Measurements from ENCODE around the gene IGHMBP2. TPM values are rescaled to one million over a fixed set of nuclear protein-coding genes. Genes with fewer than 3 reads are reported as not detected.
A peak's percentile ranks its signal among the peaks of the same experiment; 100 is the strongest.
"Not testable (repeated sequence)": the region's sequence is repeated elsewhere in the genome, so short reads cannot be mapped to it uniquely, and the experiment has no call there.

IGHMBP2 gene
- total RNA-seq, 1 donor from 2014 or later, result 11.0 TPM

DNA sequence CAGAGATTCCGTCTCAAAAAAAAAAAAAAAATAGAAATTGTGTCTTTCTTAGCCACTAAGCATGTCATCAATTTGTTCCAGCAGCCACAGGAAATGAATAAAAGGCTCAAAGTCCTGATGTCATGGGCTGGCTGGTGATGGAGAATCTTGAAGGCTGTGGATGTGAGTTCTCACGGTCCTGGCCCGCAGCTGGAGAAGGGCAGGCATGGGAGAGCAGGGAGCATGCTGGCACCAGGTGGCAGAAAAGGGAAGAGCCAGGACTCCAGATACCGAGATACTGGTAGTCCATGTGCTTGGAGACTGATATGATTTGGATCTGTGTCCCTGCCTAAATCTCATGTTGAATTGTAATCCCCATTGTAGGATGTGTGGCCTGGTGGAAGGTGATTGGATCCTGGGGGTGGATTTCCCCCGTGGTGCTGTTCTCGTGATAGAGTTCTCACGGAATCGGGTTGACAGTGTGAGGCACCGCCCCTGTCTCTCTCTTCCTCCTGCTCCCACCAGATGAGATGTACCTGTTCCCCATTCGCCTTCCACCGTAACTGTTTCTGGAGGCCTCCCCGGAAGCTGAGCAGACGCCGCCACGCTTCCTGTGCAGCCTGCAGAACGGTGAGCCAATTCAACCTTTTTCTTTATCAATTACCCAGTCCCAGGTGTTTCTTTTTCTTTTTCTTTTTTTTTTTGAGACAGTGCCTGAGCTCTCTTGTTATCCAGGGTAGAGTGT is 59.0 kb downstream of the IGHMBP2 start:
- peak; percentile 30 for DNase-seq

DNA sequence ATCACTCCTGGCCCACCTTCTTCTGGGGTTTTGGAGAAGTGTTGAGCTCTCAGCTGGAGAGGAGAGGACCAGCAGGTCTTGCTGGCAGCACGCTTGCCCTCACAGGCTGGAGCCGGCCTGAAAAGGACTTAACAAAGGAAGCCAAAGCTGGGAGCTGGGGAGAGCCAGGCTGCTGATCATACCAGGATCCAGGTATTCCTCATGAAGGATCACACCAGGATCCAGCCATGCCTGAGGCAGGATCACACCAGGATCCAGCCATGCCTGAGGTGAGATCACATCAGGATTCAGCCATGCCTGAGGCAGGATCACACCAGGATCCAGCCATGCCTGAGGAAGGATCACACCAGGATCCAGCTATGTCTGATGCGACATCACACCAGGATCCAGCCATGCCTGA is 60.1 kb downstream of the IGHMBP2 start:
- DNase-seq, result no peak

DNA sequence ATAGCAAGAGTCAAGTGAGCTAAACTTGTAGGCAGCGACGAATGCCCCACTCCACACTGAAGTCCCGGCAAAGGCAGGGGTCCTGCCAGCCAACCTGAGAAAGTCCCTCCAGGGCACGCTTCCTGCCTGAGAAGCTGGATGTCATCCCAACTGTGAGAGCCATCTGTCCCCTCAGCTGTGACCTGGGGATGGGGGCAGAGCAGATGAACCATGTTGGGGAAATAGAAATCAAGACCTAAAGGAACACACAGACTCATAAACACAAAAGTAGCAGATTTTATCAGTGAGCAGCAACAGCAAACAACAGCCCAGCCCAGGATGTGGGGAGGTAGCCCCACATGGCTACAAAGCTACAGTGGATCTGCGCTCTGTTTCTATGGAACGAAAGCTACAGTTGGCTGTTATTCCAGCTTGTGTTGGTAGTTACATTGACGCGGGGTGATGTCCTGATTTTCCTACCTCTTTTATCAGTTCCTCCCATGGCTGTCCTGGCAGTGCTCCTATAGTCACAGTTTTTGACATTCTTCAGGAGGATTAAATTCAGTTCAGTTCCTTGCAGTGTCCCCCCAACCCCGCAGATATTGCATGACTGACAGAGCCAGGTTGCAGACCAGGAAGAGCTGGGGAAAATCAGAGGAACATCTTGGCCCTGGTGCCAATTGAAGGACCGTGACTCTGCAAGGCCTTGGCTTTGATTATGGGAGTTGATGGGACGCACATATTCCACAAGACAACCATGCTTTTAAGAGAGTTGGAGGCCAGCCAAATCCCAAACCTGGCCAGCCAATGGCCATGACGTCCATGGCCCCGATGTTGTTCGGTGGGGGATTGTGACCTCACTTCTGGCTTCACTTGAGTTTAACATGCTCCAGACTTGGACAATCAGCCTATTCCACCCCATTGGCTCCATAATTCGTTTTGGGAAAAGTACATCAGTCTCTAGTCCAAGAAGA is 62.5 kb downstream of the IGHMBP2 start:
- DNase-seq, result peak; percentile 62

DNA sequence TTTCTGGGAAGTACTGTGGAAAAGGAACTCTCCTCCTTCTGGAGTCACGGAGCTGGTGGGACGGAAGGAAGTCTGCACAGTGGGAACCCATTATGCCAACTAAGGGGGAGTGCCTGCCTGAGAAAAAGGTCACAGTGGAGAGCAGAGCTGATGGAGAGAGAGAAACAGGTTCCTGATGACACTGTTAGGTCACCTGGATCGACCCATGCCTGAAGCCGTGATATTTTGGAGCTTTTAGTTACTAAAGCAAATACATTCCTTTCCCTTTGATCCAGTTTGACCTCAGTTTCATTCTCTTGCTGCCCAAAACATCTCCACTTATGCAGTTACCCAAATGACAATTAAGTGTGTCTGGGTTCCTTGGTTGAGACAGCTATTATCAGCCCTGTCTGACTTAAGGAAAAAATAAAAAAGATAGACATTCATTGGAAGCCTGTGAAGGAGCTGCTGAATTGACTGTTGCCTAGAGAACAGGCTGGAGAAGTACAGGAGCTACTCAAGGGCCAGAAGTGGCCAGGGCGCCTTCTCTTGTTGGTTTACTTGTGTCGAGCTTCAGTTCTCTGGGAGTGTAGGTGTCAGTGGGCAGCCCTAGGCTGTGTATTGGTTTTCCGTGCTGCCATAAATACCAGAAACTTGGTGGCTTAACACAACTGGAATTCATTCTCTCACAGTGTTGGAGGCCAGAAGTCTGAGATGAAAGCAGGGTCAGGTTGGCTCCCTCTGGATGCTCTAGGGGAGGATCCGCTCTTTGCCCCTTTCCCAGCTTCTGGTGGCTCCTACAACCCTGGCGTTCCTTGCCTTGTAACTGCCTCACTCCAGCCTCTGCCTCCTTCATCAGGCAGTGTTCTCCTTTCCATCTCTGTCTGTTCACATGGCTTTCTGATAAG is 63.4 kb downstream of the IGHMBP2 start:
- DNase-seq, result no peak

DNA sequence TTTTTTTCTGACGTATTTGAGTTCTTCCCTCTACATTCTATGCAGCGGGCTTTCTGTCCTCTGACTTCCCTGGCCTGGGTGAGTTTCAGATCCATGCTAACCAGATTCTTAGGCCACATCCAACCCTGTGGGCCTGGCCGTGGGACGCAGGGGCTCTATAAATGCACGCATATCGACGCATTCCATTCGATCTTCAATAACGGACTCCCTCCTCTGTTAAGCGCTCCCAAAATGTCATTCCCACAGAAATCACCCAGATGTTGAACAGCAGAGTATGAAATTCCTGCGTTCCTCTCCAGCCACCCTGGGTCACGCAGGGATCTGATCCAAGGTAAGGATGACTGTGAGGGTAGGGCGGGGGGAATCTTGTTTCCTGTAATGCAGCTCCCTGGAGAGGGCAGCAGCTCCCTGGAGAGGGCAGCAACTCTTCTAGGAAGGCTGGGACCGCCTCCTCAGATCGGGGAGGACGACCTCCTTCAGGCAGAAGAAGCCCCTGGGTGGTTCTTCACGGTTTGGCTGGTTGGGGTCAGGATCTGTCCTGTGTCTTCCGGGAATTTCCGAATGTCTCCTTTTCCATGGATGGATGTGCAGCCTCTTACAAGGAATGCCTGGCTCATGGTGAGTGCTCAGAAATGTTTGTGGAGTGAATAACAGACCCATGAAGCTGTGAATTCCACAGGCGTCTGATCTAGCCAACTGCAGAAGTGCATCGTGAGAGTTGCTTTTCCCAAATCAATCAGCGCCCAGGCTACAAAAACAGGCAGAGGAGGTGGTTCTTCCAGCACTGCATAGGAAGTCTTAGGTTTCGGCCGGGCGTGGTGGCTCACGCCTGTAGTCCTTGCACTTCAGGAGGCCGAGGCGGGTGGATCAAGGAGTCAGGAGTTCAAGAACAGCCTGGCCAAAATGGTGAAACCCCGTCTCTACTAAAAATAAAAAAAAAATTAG is 64.9 kb downstream of the IGHMBP2 start:
- peak; percentile 10 for DNase-seq

DNA sequence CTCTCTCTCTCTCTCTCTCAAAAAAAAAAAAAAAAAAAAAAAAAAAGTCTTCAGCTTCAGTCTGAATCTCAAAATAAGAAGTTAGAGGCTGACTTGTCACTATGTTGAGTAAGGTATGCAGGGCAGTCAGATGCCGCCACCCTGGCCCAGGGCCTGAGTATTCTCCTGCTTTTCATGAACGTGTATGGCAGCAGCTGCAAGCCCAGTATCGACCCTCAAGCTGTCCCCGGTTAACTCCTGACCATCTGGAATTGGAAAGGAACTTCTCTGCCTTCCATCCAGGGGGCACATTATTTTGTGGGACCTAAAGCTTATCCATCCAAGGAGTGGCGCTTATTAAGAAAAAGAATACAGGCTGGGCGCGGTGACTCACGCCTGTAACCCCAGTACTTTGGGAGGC is 65.7 kb downstream of the IGHMBP2 start:
- no peak for DNase-seq

DNA sequence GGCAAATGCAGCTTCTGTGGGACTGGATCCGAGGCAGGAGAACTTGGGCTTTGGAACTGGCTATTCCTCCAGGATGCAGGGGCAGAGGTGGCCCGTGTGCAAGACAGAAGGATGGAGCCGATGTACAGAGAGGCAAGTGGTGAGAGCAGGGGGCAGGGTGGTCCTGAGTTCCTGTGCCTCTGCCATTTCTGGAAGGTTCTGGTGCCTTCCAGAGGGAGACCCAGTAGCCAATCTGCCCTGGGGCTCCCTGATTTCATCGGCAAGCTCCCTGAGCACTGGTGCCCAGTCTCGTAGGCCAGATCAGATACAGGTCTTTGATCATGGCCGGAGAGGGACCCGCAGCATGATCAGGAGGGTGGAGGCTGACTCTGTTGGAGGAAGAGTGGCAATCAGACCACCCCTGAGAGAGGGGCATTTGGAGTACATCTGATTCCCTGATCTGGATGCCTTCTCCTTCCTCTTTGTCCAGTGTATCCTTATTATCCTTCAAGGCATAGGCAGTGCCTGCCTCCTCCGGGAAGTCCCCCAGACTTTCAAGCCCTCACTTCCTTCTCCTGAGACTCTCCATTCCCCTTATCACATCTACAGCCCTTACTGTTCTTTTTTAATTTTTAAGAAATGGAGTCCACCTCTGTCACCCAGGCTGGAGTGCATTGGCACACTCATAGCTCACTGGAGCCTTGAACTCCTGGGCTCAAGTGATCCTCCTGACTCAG is 67.4 kb downstream of the IGHMBP2 start:
- DNase-seq, result no peak

DNA sequence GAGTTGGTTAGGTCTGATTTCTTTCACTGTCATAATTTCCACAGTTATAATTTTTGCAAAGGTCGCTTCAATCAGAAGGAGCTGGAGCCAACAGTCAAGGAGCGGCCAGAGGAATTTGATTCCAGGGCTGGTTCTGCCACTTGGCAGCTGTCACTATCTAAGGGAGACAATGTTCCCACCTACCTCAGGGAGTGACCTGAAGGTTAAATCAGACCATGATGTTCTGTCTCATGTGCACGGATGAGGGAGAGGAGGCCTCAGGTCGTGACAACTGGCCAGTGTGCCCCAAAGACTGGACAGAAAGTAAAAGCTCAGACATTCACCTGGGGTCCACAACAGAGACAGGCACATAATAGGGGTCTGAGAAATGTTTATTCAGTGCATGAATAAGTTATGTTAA is 69.5 kb downstream of the IGHMBP2 start:
- DNase-seq, result no peak

DNA sequence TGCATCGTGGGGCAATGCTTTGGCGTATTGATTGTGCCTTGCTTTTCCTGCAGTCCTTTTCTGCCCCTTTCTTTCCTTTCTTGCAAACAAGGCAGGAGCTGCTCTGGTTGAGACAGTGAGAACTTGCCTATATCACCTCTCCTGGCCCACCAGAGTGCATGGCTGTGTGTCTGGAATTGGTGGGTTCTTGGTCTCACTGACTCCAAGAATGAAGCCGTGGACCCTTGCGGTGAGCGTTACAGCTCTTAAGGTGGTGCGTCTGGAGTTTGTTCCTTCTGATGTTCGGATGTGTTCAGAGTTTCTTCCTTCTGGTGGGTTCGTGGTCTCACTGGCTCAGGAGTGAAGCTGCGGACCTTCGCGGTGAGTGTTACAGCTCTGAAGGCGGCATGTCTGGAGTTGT is 70.0 kb downstream of the IGHMBP2 start:
- DNase-seq, result not testable (repeated sequence)

DNA sequence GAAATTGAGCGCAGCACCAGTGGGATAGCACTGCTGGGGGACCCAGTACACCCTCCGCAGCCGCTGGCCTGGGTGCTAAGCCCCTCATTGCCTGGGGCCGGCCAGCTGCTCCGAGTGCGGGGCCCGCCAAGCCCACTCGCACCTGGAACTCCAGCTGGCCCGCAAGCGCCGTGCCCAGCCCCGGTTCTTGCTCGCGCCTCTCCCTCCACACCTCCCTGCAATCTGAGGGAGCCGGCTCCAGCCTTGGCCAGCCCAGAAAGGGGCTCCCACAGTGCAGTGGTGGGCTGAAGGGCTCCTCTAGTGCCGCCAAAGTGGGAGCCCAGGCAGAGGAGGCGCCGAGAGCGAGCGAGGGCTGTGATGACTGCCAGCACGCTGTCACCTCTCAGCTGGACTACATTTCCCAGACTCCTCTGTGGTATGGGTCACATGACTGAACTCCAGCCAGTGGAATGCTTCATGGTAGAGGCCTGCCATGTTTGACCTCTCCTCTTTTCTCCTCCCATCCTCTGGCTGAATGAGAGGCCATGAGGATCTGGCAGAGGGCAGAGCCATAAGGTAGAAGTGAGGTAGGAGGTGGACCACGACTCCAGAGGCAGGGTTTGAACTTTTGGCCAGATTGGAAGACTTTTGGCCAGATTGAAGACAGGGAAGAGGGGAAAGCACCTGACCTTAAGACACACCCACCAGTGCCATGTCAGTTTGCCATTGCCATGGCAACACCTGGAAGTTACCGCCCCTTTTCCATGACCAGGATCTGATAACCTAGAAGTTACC is 70.9 kb downstream of the IGHMBP2 start:
- no peak for DNase-seq

DNA sequence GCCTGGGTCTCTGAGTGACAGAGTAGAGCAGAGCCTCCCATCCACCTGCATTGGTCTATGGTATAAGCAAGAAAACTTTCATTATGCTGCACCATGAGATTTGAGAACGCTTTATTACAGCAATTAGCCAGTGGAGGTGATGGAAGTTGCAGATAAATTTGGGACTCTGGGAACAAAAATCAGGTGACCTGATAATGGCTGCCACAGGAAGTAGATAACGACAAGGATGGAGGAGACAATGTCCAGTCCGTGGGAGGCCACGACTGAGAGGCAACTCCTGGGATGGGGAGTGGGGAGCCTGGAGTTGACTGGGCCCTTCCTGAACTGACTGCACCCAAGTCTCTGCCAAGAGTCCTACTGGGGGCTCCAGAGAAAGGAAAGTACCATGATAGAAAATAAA is 72.4 kb downstream of the IGHMBP2 start:
- no peak for DNase-seq

DNA sequence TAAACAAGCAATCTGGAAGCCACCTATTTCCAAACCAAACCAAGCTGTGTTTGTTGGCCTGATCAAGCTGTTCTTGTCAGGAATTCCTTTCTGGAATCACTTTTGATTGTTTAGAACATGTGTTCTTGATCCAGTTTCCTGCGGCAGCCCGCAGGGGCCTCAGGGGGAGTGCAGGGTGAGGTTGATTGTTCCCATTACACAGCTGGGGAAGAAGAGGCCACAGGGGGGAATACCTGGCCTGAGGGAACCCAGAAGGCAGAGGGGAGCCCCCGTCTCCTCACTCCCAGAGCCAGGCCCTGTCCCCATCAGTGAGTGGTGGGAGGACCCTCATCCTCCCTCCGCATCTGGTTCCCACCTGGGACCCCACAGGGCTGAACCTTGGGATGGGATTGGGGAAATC is 72.9 kb downstream of the IGHMBP2 start:
- DNase-seq, result peak; percentile 90

DNA sequence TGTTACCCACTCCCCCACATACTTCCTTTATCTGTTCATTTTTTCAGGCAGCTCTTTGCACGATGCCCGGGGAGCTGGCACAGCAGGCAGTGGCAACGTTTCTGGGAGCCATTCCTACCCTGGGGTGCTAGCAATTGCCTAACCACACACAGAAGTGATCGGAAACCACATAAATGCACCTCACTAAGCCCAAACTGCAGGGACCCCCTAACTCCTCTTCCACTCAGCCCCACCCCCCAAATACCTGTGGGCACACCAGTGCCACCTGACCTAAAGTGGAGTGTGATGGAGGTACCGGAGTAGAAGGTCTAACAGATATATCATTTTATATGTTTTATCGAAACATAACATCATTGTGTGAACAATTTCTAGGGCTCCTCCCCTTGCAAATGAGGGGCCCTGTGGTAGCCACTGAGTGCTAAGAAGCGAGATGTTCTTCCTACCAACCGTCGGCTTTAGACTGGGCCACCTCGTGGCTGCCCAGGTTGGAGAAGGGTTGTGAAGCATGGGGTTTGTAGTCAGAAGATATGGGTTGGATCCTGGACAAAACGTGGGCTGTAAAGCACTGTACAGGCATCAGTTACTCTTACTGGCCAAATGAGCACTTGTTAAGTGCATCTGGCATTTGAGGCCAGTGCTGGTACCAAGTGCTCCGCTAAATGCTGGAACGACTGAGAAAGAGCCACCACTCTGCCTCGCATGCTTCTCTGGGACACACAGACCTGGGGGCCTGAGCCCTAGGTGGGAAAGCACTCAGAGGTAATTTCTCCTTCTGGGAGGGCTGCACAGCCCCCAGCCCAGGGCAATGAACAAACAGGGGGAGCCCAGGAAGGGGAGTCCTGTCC is 74.3 kb downstream of the IGHMBP2 start:
- no peak for DNase-seq

DNA sequence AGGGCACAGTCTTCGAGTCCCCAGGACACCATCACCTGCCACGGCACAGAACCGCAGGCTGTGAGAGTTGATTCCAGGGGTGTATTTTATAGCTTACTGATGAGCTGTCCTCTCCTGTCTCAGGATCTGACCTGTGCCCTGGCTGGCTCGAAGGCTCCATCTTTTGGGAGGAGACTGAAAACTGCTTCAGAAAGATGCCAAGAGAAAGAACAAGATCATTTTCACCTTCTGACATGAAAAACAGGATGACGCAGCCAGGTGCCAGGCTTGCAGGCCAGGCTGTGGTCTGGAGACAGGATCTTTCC is 74.9 kb downstream of the IGHMBP2 start:
- no peak for DNase-seq

DNA sequence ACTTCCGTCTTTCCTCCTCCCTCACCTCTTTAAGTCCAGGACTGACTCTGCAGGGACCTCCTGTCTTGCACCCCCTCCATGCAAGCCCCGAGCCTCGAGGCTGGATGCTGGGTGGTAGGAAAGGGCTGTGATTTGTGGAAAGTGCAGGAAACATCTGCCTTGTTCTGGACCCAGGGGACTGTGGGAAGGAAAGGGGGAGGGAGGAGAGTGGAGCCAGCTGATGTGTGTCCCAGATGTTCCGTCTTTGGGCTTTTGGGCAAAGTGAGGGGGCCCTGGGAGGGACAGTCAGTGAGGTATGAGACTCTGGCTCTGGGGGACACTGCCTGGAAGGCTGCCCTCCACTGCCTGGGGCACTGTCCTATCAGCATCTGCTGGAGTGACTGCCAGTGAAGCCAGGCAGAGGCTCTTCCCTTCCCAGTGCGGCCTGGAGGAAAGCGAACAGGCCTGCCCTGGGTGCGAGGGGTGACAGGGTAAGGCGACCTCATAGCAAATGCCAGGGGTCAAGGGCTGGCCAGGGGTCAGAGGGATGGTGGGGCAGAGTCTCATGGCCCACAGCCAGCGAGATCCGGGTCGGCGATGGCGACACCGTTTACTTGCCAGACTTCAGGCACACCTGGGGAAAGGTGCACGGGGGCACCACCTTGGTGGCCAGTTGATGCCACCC is 75.4 kb downstream of the IGHMBP2 start:
- DNase-seq, result peak; percentile 84

DNA sequence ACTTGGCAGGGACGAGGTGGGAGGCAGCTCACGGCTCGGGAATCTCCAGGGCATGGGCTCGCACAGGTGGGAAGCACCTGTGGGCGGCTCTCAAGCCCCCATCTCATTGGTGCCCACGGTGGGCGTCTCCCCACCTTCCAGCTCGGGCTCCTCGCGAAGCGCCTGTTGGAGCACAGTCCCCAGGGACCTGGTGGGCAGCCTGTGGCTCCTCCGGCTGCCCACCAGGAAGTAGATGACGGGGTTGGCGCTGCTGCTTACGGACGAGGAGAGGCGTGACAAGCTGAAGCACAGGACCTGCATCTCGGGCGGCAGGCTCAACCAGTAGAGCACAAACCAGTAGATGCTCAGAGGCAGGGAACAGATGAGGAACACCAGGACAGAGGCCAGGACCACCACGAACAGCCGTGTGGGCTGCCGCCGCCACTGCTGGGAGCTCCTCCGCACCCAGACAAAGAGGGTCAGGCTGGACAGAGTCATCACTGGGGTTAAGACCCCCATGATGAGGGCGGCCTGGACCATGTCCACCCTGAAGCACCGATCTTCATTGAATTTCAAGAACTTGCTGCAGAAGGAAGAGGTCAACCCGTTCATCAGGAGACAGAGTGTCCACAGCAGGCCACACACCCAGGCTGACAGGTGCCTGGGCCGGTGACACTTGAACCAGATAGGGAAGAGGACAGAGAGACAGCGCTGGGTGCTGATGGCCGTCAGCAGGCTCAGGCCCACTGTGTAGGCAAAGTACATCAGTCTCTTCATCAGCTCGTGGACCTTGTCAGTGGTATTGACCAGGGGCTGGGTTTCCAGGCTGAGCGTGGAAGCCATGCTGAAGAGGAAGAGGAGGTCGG is 76.5 kb downstream of the IGHMBP2 start:
- DNase-seq, result no peak

DNA sequence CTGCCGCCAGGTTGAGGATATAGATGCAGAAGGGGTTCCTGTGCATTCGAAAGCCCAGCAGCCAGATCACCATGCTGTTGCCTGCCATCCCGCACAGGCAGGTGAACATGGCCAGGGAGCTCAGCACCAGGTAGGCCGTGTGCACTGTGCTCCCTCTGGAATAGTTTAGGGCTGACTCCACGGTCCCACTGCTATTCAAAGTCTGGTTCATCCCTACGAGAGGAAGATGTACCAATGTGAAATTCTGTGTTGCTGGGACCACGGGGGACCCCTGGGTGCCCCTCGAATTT is 77.0 kb downstream of the IGHMBP2 start, which contains the start of gene MRGPRD:
MRGPRD (minus strand) TSS at position 211 of the 290 bp plus-strand sequence; CDS start at position 211, 0 bp downstream.
- DNase-seq, result no peak

DNA sequence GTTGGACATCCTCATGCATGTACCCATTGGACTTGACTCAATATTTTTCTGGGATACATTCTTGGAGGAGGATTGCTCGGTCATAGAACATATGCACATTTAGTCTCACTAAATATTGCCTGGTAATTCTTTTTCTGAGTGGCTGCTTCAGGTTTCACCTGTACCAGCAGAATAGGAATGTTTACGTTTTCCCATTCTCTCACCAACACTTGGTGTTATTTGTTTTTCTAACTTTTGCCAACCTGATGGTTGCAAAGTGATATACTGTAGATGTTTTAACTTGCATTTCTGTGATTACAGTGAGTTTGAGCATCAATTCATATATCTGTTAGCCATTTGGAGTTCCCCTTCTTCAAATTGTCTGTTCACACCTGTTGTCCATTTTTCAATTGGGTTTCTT is 78.4 kb downstream of the IGHMBP2 start:
- DNase-seq, result no peak

All from skin of body (tissue), 2 donors.